Left cardiac atrium (tissue), 4 donors: ENCODE data around the gene CSTF2T. TPM values are rescaled to one million over a fixed set of nuclear protein-coding genes. Genes with fewer than 3 reads are reported as not detected.
"Not testable (repeated sequence)": the region's sequence is repeated elsewhere in the genome, so short reads cannot be mapped to it uniquely, and the experiment has no call there.

ENCODE experiments used
- ATAC-seq, 2 donors: fragments of 200-7000 bp; cut with Tn5 transposase; one replicate each; pipeline ENCODE4 v1.9.1; 2020; ENCODE audit warnings: mild to moderate bottlenecking in 2 of 2, moderate library complexity in 2 of 2
- DNase-seq: peaks from one replicate; pipeline ENCODE4 v3.0.0-alpha.2; 2020
- intact Hi-C, 2 donors: fragments of 100-400 bp; cut with DNase I; formaldehyde crosslinking; loops; one replicate each; pipeline versions ENCODE4 v1.14.1 to v1.15.1; 2022 to 2023
- total RNA-seq, 2 donors: library from RNA; stranded (reverse); fragmentation: NEBNext Ultra II Directional; extraction: Animal tissue kit (Norgen Biotek cat#: 25700); gene quantifications; one replicate each; pipeline ENCODE4 v1.2.1, GENCODE V29; 2021
- donor health status: DM: no; HTN: yes; CAD: no.
- donor health status: DM: no; HTN: yes; CAD: no; lungs with severe emphysema.
- donor health status: DM: yes; HTN: yes; CAD: no.
- donor health status: Dilated cardiomyopathy.

The CSTF2T gene
- total RNA-seq, 2 donors from 2014 or later = 19.2 to 23.7 TPM

- ATAC-seq (no peak), DNase-seq (no peak)
- intact Hi-C loops = loop anchor here in 1 of 2 donors (5.0 kb wide), 1 partner anchor 257 kb away; no protein-coding TSS in a partner anchor
Observed at GRCh38 chr10:51705774-51706173, 6.4 kb upstream of the CSTF2T start.

GRCh38 chr10:51700228-51700817 lies 928 bp upstream of the CSTF2T start:
- ATAC-seq = peak in 1 of 2 donors; percentile 52
- intact Hi-C loops = no loop called here
- peak; percentile 48 for DNase-seq

- DNase-seq (no peak), ATAC-seq (peak; percentile 40 to 55)
- intact Hi-C loops = no loop called here
Observed at GRCh38 chr10:51699145-51699474, 285 bp downstream of the CSTF2T start.

- intact Hi-C loops = no loop called here
- DNase-seq = no peak
- no peak for ATAC-seq
Observed at GRCh38 chr10:51698473-51699063, 827 bp downstream of the CSTF2T start.

- ATAC-seq = no peak
- no peak for DNase-seq
- intact Hi-C loops = no loop called here
Observed at GRCh38 chr10:51696251-51696650, 3.1 kb downstream of the CSTF2T start.

GRCh38 chr10:51694086-51694768 lies 5.2 kb downstream of the CSTF2T start:
- ATAC-seq = peak; percentile 5 to 64
- DNase-seq = no peak
- intact Hi-C loops = no loop called here

GRCh38 chr10:51691135-51691534 lies 8.3 kb downstream of the CSTF2T start:
- ATAC-seq (no peak), DNase-seq (no peak)
- intact Hi-C loops = no loop called here

GRCh38 chr10:51689536-51689935 lies 9.9 kb downstream of the CSTF2T start:
- intact Hi-C loops = no loop called here
- ATAC-seq (no peak), DNase-seq (no peak)

GRCh38 chr10:51688826-51689225 lies 10.6 kb downstream of the CSTF2T start:
- DNase-seq, intact Hi-C loops, ATAC-seq: not testable (repeated sequence)

- intact Hi-C loops = no loop called here
- ATAC-seq (peak in 1 of 2 donors; percentile 42), DNase-seq (no peak)
Observed at GRCh38 chr10:51687296-51687695, 12.1 kb downstream of the CSTF2T start.

GRCh38 chr10:51685768-51686167 lies 13.6 kb downstream of the CSTF2T start:
- DNase-seq (no peak), ATAC-seq (peak; percentile 47 to 57)
- intact Hi-C loops = no loop called here

GRCh38 chr10:51683031-51683691 lies 16.2 kb downstream of the CSTF2T start:
- intact Hi-C loops = no loop called here
- ATAC-seq = peak; percentile 68 to 79
- DNase-seq = no peak

- ATAC-seq (no peak), DNase-seq (no peak)
- intact Hi-C loops = no loop called here
Observed at GRCh38 chr10:51679841-51680240, 19.6 kb downstream of the CSTF2T start.

GRCh38 chr10:51675088-51675487 lies 24.3 kb downstream of the CSTF2T start:
- no peak for ATAC-seq
- intact Hi-C loops = no loop called here
- no peak for DNase-seq

GRCh38 chr10:51672039-51672535 lies 27.3 kb downstream of the CSTF2T start:
- intact Hi-C loops = no loop called here
- DNase-seq = no peak
- ATAC-seq = no peak

GRCh38 chr10:51669041-51669440 lies 30.4 kb downstream of the CSTF2T start:
- intact Hi-C loops = no loop called here
- DNase-seq (no peak), ATAC-seq (no peak)

- intact Hi-C loops = no loop called here
- DNase-seq (no peak), ATAC-seq (peak in 1 of 2 donors; percentile 35)
Observed at GRCh38 chr10:51668336-51668689, 31.1 kb downstream of the CSTF2T start.

GRCh38 chr10:51667678-51668335 lies 31.6 kb downstream of the CSTF2T start:
- DNase-seq = no peak
- ATAC-seq = peak; percentile 34 to 88

GRCh38 chr10:51666456-51666855 lies 32.9 kb downstream of the CSTF2T start:
- intact Hi-C loops = no loop called here
- no peak for ATAC-seq
- DNase-seq = no peak

More at GRCh38 chr10:51667678-51668335, 31.6 kb downstream of the CSTF2T start:
- intact Hi-C loops = no loop called here

- intact Hi-C loops = no loop called here
- no peak for DNase-seq
- no peak for ATAC-seq
Observed at GRCh38 chr10:51663086-51663485, 36.3 kb downstream of the CSTF2T start.
